HFFc6 (cell line): ENCODE results near the gene HOMER2. TPM values are rescaled to one million over a fixed set of nuclear protein-coding genes. Genes with fewer than 3 reads are reported as not detected.

Experiments
- DNase-seq: peaks from one replicate; pipeline ENCODE4 v3.0.0-alpha.2; 2018
- H3K27ac Mint-ChIP-seq: 2 replicates; pipeline ENCODE4 v1.8.0; 2020; ENCODE audit warnings: mild to moderate bottlenecking, mixed read lengths
- H3K27me3 Mint-ChIP-seq: 2 replicates; pipeline ENCODE4 v1.8.0; 2021; ENCODE audit warnings: mild to moderate bottlenecking, moderate library complexity, mixed read lengths; ENCODE audit not compliant: insufficient read depth
- H3K36me3 Mint-ChIP-seq: 2 replicates; pipeline ENCODE4 v1.8.0; 2021; ENCODE audit warnings: low read depth, mixed read lengths
- H3K4me1 Mint-ChIP-seq: 2 replicates; pipeline ENCODE4 v1.8.0; 2020; ENCODE audit warnings: low read depth, mixed read lengths
- H3K4me3 Mint-ChIP-seq: 2 replicates; pipeline ENCODE4 v1.8.0; 2020; ENCODE audit warnings: mild to moderate bottlenecking, moderate library complexity, mixed read lengths
- H3K9me3 Mint-ChIP-seq: 2 replicates; pipeline ENCODE4 v1.8.0; 2020; ENCODE audit warnings: mild to moderate bottlenecking, mixed read lengths
- CTCF ChIP-seq: fragments of 200-600 bp; sonication (generic); IDR thresholded peaks from 2 replicates; pipeline ENCODE4 v1.5.0; 2021; ENCODE audit warnings: antibody characterized with exemption, mild to moderate bottlenecking
- total RNA-seq, 6 experiments: library from RNA; stranded (reverse); fragmentation: NEBNext Ultra II Directional; extraction: Animal tissue kit (Norgen Biotek cat#: 25700); gene quantifications; 2 replicates in 1 of 6; 3 replicates in 5 of 6; pipeline ENCODE4 v1.2.3, GENCODE V29; 2021

The HOMER2 gene
- total RNA-seq, 6 experiments from 2014 or later, result 0.19 to 1.4 (median 0.86) TPM

GRCh38 chr15:82862886-82863285 lies 89.6 kb downstream of the HOMER2 start:
- DNase-seq, result no peak
- no peak for TF ChIP-seq CTCF
- H3K9me3 Mint-ChIP-seq, result no peaks in the 10 kb centered on the region
- H3K4me1 Mint-ChIP-seq, result no peaks in the 10 kb centered on the region
- H3K36me3 Mint-ChIP-seq, result no peaks in the 10 kb centered on the region
- no peak overlapping the region for H3K4me3 Mint-ChIP-seq
- no peak overlapping the region for H3K27ac Mint-ChIP-seq
- H3K27me3 Mint-ChIP-seq, result peaks cover 18% of the 10 kb centered on the region

GRCh38 chr15:82858932-82859331 lies 93.6 kb downstream of the HOMER2 start:
- H3K27me3 Mint-ChIP-seq, result peaks cover 17% of the 10 kb centered on the region
- no peaks in the 10 kb centered on the region for H3K36me3 Mint-ChIP-seq
- H3K4me1 Mint-ChIP-seq, result no peaks in the 10 kb centered on the region
- DNase-seq, result no peak
- H3K9me3 Mint-ChIP-seq, result no peaks in the 10 kb centered on the region
- H3K4me3 Mint-ChIP-seq, result no peak overlapping the region
- no peak for TF ChIP-seq CTCF
- H3K27ac Mint-ChIP-seq, result no peak overlapping the region

GRCh38 chr15:82856397-82857170 lies 95.9 kb downstream of the HOMER2 start:
- no peak overlapping the region; the same call in 1 of the 2 replicates for H3K4me3 Mint-ChIP-seq

GRCh38 chr15:82855286-82856100 lies 97.0 kb downstream of the HOMER2 start:
- no peak for DNase-seq
- Mint-ChIP-seq H3K9me3 (no peaks in the 10 kb centered on the region), H3K27ac (no peak overlapping the region), H3K4me3 (peak overlapping the region; percentile 39; the same call in 1 of the 2 replicates), H3K36me3 (no peaks in the 10 kb centered on the region), H3K4me1 (peaks cover 12% of the 10 kb centered on the region), H3K27me3 (peaks cover 6% of the 10 kb centered on the region; the same call in 1 of the 2 replicates)
- TF ChIP-seq CTCF, result no peak

More at GRCh38 chr15:82856397-82857170, 95.9 kb downstream of the HOMER2 start:
- H3K9me3 Mint-ChIP-seq, result no peaks in the 10 kb centered on the region
- peaks cover 6% of the 10 kb centered on the region; the same call in 1 of the 2 replicates for H3K27me3 Mint-ChIP-seq
- H3K36me3 Mint-ChIP-seq, result no peaks in the 10 kb centered on the region
- H3K27ac Mint-ChIP-seq, result no peak overlapping the region
- peaks cover 10% of the 10 kb centered on the region for H3K4me1 Mint-ChIP-seq
- DNase-seq, result no peak
- TF ChIP-seq CTCF, result no peak

GRCh38 chr15:82854554-82854953 lies 98.0 kb downstream of the HOMER2 start:
- no peak for DNase-seq
- Mint-ChIP-seq H3K9me3 (no peaks in the 10 kb centered on the region), H3K4me3 (no peak overlapping the region), H3K36me3 (no peaks in the 10 kb centered on the region), H3K27me3 (peaks cover 4% of the 10 kb centered on the region; the same call in 1 of the 2 replicates), H3K4me1 (peaks cover 22% of the 10 kb centered on the region), H3K27ac (no peak overlapping the region)
- TF ChIP-seq CTCF, result no peak
